ENCODE measurements around the gene SELENBP1. TPM values are rescaled to one million over a fixed set of nuclear protein-coding genes. Genes with fewer than 3 reads are reported as not detected.

SELENBP1 gene
- total and polyA plus RNA-seq, 9 of the 15 experiments (the other 6 are each of a cell fraction or from before 2014, with no cell fraction given) = 25.8 to 81.2 (median 47.1) TPM

DNA sequence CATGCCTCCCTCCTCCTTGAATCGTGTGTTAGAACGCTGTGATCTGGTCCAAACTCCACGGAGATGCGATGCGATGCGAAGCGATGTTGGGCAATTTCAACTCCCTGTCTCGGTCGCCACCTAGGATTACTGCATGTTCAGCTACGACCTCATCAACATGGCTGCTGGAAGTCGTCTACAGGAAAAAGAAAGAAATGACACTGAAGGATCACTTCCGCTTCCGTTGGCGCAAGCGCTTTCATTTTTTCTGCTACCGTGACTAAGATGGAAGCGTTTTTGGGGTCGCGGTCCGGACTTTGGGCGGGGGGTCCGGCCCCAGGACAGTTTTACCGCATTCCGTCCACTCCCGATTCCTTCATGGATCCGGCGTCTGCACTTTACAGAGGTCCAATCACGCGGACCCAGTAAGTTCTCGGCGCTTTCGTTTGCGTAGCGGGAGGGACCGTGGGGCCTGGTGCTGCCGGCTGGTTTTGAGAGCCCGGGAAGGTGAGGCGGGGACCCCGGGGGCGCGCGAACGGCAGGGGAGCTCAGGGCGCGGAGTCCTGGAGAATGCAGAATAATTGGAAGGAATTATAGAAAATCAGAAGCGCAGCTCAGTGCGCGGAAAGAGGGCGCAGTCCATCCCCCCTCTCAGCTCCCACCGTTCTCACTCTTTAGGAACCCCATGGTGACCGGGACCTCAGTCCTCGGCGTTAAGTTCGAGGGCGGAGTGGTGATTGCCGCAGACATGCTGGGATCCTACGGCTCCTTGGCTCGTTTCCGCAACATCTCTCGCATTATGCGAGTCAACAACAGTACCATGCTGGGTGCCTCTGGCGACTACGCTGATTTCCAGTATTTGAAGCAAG lies 27.0 kb upstream of the SELENBP1 start, which contains the start of gene PSMB4 (continued):
- TF ChIP-seq ZBTB49 (CRISPR knock-in tag; IDR thresholded peaks at IDR 0.05; ENCODE audit: borderline replicate concordance) (0 out of 2 replicates have a peak, but pooled peaks have one; percentile 41), RHOXF2B (CRISPR knock-in tag; conservative IDR thresholded peaks at IDR 0.05) (no peak), ZNF830 (CRISPR knock-in tag; IDR thresholded peaks at IDR 0.05) (no peak), SPI1 (IDR thresholded peaks at IDR 0.05; ENCODE audit: borderline replicate concordance, low read depth, low read length) (peak; percentile 78), ELK1 (CRISPR knock-in tag; IDR thresholded peaks at IDR 0.05) (no peak), GTF2E2 (tag; IDR thresholded peaks at IDR 0.05) (peak; percentile 56; the same call in 1 of the 2 replicates), LEF1 (IDR thresholded peaks at IDR 0.05) (no peak), SIX5 (IDR thresholded peaks at IDR 0.05; ENCODE audit: borderline replicate concordance in 1 of 2, insufficient read depth in 1 of 2, low read depth in 1 of 2, low read length in 2 of 2) (peak; percentile 80 to 86), MAFG (tag; conservative IDR thresholded peaks at IDR 0.05) (peak; percentile 29; the same call in 1 of the 2 replicates), ZEB2 (IDR thresholded peaks at IDR 0.05) (0 out of 2 replicates have a peak, but pooled peaks have one; percentile 14), PRDM10 (IDR thresholded peaks at IDR 0.05; ENCODE audit: partially characterized antibody) (peak; percentile 57), THRAP3 (IDR thresholded peaks at IDR 0.05; ENCODE audit: borderline replicate concordance) (no peak), MEIS2 (IDR thresholded peaks at IDR 0.05; ENCODE audit: partially characterized antibody) (peak; percentile 36), JUND (IDR thresholded peaks at IDR 0.05; ENCODE audit: borderline replicate concordance, low read depth, low read length) (peak; percentile 65; the same call in 1 of the 2 replicates), JUND (tag; IDR thresholded peaks at IDR 0.05; ENCODE audit: borderline replicate concordance, low read depth, low read length) (peak; percentile 67; the same call in 1 of the 3 replicates), DPF2 (IDR thresholded peaks at IDR 0.05) (no peak; the same call in 1 of the 2 replicates), FOXK1 (CRISPR knock-in tag; IDR thresholded peaks at IDR 0.05; ENCODE audit: borderline replicate concordance) (peak; percentile 76; the same call in 1 of the 2 replicates), ATF1 (CRISPR knock-in tag; IDR thresholded peaks at IDR 0.05) (no peak), ATF1 (tag; IDR thresholded peaks at IDR 0.05) (peak; percentile 95)
- TF ChIP-seq, protein P1, sequence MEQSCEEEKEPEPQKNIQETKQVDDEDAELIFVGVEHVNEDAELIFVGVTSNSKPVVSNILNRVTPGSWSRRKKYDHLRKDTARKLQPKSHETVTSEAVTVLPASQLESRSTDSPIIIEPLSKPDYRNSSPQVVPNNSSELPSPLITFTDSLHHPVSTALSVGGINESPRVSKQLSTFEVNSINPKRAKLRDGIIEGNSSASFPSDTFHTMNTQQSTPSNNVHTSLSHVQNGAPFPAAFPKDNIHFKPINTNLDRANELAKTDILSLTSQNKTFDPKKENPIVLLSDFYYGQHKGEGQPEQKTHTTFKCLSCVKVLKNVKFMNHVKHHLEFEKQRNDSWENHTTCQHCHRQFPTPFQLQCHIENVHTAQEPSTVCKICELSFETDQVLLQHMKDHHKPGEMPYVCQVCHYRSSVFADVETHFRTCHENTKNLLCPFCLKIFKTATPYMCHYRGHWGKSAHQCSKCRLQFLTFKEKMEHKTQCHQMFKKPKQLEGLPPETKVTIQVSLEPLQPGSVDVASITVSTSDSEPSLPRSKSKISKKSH (CRISPR knock-in tag; IDR thresholded peaks at IDR 0.05) = no peak
